ENCODE results near the gene LPP. TPM values are rescaled to one million over a fixed set of nuclear protein-coding genes. Genes with fewer than 3 reads are reported as not detected.
"Not testable (repeated sequence)": the region's sequence is repeated elsewhere in the genome, so short reads cannot be mapped to it uniquely, and the experiment has no call there.

LPP gene
- total RNA-seq, 1 experiment from 2014 or later = 20.4 TPM

GRCh38 chr3:188700918-188701317 lies 547.0 kb downstream of the LPP start:
- Histone ChIP-seq H3K4me3 (ENCODE audit: low read length) (no peak overlapping the region), H3K4me2 (ENCODE audit: low read length) (no peak overlapping the region), H3K27ac (ENCODE audit: low read length) (no peak overlapping the region), H2AFZ (ENCODE audit: low read length) (no peak overlapping the region), H3F3A (ENCODE audit: low read length, unreplicated experiment) (no peaks in the 10 kb centered on the region), H3K79me2 (ENCODE audit: low read length) (no peaks in the 10 kb centered on the region), H3K4me1 (ENCODE audit: insufficient read depth, low read length) (peaks cover 4% of the 10 kb centered on the region), H3K9me3 (ENCODE audit: low read length) (no peaks in the 10 kb centered on the region), H3K27me3 (ENCODE audit: low read length) (no peaks in the 10 kb centered on the region), H3K9me2 (replicated peaks; ENCODE audit: low read length) (no peaks in the 10 kb centered on the region), H4K20me1 (ENCODE audit: low read length) (no peaks in the 10 kb centered on the region), H3K9ac (ENCODE audit: low read length) (no peak overlapping the region), H3K36me3 (ENCODE audit: low read depth, low read length) (no peaks in the 10 kb centered on the region)
- TF ChIP-seq EZH2phosphoT487 (IDR thresholded peaks at IDR 0.05; ENCODE audit: borderline replicate concordance, low read length) (no peak), EZH2 (IDR thresholded peaks at IDR 0.05; ENCODE audit: low read length, unreplicated experiment) (no peak), CTCF (conservative IDR thresholded peaks at IDR 0.05; ENCODE audit: low read depth, low read length) (no peak)
- CTCF ChIA-PET = no interaction called here
- DNase-seq (no peak), ATAC-seq (no peak)
- POLR2A ChIA-PET (ENCODE audit: unreplicated experiment) = no interaction called here
- BruUV-seq (replicated peaks) = no TSS peak
- intact Hi-C loops (cut with micrococcal nuclease) = no loop called here

DNA sequence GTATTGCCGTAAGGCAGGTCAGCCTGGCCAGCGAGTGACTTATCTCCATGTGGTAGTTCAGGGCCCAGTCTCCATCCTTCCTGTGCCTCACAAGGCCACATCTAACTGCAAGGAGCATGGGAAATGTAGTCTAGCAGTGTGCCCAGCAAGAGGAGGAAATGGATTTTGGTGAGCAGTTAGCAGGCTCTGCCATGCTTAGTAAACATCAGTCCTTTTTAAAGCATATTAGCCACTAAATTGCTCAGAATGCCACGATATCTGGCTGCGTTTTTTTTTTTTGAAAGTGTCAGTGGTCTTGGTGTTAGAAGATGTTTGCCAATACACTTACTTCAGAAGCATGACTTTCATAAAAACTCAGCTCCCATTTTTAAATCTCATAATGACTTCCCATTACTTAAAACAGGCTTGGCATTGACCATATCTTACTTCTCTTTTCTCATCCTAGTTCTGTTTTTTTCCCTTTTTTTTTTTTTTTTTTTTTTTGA lies 547.6 kb downstream of the LPP start:
- Histone ChIP-seq H3K9me3 (ENCODE audit: low read length) (no peaks in the 10 kb centered on the region), H3K4me3 (ENCODE audit: low read length) (no peak overlapping the region), H4K20me1 (ENCODE audit: low read length) (no peaks in the 10 kb centered on the region), H2AFZ (ENCODE audit: low read length) (no peak overlapping the region), H3K27me3 (ENCODE audit: low read length) (no peaks in the 10 kb centered on the region), H3K4me1 (ENCODE audit: insufficient read depth, low read length) (peaks cover 10% of the 10 kb centered on the region), H3F3A (ENCODE audit: low read length, unreplicated experiment) (no peaks in the 10 kb centered on the region), H3K27ac (ENCODE audit: low read length) (no peak overlapping the region), H3K9ac (ENCODE audit: low read length) (no peak overlapping the region), H3K79me2 (ENCODE audit: low read length) (no peaks in the 10 kb centered on the region), H3K9me2 (replicated peaks; ENCODE audit: low read length) (no peaks in the 10 kb centered on the region), H3K4me2 (ENCODE audit: low read length) (no peak overlapping the region), H3K36me3 (ENCODE audit: low read depth, low read length) (no peaks in the 10 kb centered on the region)
- TF ChIP-seq EZH2 (IDR thresholded peaks at IDR 0.05; ENCODE audit: low read length, unreplicated experiment) (no peak), CTCF (conservative IDR thresholded peaks at IDR 0.05; ENCODE audit: low read depth, low read length) (no peak), EZH2phosphoT487 (IDR thresholded peaks at IDR 0.05; ENCODE audit: borderline replicate concordance, low read length) (no peak)
- BruUV-seq (replicated peaks) = no TSS peak
- intact Hi-C loops (cut with micrococcal nuclease) = no loop called here
- ChIA-PET POLR2A (ENCODE audit: unreplicated experiment) (no interaction called here), CTCF (no interaction called here)
- DNase-seq = no peak
- ATAC-seq = no peak

GRCh38 chr3:188702028-188702427 lies 548.1 kb downstream of the LPP start:
- BruUV-seq (replicated peaks); CTCF ChIA-PET: not testable (repeated sequence)

More at GRCh38 chr3:188702028-188702427, 548.1 kb downstream of the LPP start:
- H3K36me3 ChIP-seq (ENCODE audit: low read depth, low read length); H3K4me2 ChIP-seq (ENCODE audit: low read length); POLR2A ChIA-PET (ENCODE audit: unreplicated experiment); H3K9me3 ChIP-seq (ENCODE audit: low read length); H3K27me3 ChIP-seq (ENCODE audit: low read length); H4K20me1 ChIP-seq (ENCODE audit: low read length); H3K9ac ChIP-seq (ENCODE audit: low read length); H2AFZ ChIP-seq (ENCODE audit: low read length); ATAC-seq; H3K27ac ChIP-seq (ENCODE audit: low read length); H3K79me2 ChIP-seq (ENCODE audit: low read length); H3K4me3 ChIP-seq (ENCODE audit: low read length); DNase-seq; H3K9me2 ChIP-seq (replicated peaks; ENCODE audit: low read length); intact Hi-C loops (cut with micrococcal nuclease); H3F3A ChIP-seq (ENCODE audit: low read length, unreplicated experiment): not testable (repeated sequence)
- peaks cover 15% of the 10 kb centered on the region for H3K4me1 ChIP-seq (ENCODE audit: insufficient read depth, low read length)

Data from PC-3 (cell line).